ENCODE results near the gene UACA.

The UACA gene

GRCh38 chr15:70703096-70703878, 60.1 kb downstream of the UACA start:
- Histone ChIP-seq H3K4me1 (peaks cover 68% of the 10 kb centered on the region), H3K36me3 (replicated peaks) (no peaks in the 10 kb centered on the region), H3K4me3 (peak overlapping the region; percentile 1; the same call in 1 of the 2 replicates), H3K9me3 (no peaks in the 10 kb centered on the region), H3K27me3 (ENCODE audit: low read depth) (no peaks in the 10 kb centered on the region)
- peak; percentile 82 to 99 for DNase-seq (ENCODE audit: low spot score in 2 of 2)
- in situ Hi-C loops (cut with MboI; ENCODE audit: low sequenced_read_pairs) = loop anchor here (25.0 kb wide), 1 partner anchor 1241 kb away; the partner anchor contains the start of gene RPLP1

- in situ Hi-C loops (cut with MboI; ENCODE audit: low sequenced_read_pairs) = loop anchor here (25.0 kb wide), 1 partner anchor 1240 kb away; the partner anchor contains the start of gene RPLP1
- peak in 1 of 2 experiments; percentile 42 for DNase-seq (ENCODE audit: low spot score in 2 of 2)
- Histone ChIP-seq H3K36me3 (replicated peaks) (no peaks in the 10 kb centered on the region), H3K9me3 (no peaks in the 10 kb centered on the region), H3K4me1 (peaks cover 66% of the 10 kb centered on the region), H3K4me3 (peak overlapping the region; percentile 29; the same call in 1 of the 2 replicates), H3K27me3 (ENCODE audit: low read depth) (no peaks in the 10 kb centered on the region)
These were observed 60.8 kb downstream of the UACA start for GRCh38 chr15:70702584-70702983.

- H3K27me3 ChIP-seq (ENCODE audit: low read depth) = no peaks in the 10 kb centered on the region
- peak; percentile 80 to 96 for DNase-seq (ENCODE audit: low spot score in 2 of 2)
- H3K9me3 ChIP-seq = no peaks in the 10 kb centered on the region
- H3K4me1 ChIP-seq = peaks cover 66% of the 10 kb centered on the region
- H3K36me3 ChIP-seq (replicated peaks) = no peaks in the 10 kb centered on the region; the same call in 1 of the 2 replicates
- peak overlapping the region; percentile 29 for H3K4me3 ChIP-seq
- in situ Hi-C loops (cut with MboI; ENCODE audit: low sequenced_read_pairs) = loop anchor here (25.0 kb wide), 1 partner anchor 1240 kb away; the partner anchor contains the start of gene RPLP1
These were observed 61.3 kb downstream of the UACA start for GRCh38 chr15:70701891-70702568.

- Histone ChIP-seq H3K36me3 (replicated peaks) (peaks cover 8% of the 10 kb centered on the region), H3K4me3 (peak overlapping the region; percentile 29), H3K9me3 (no peaks in the 10 kb centered on the region), H3K27me3 (ENCODE audit: low read depth) (no peaks in the 10 kb centered on the region), H3K4me1 (peaks cover 66% of the 10 kb centered on the region)
- no peak for DNase-seq (ENCODE audit: low spot score in 2 of 2)
- in situ Hi-C loops (cut with MboI; ENCODE audit: low sequenced_read_pairs) = loop anchor here (25.0 kb wide), 1 partner anchor 1239 kb away; the partner anchor contains the start of gene RPLP1
These were observed 62.2 kb downstream of the UACA start for GRCh38 chr15:70701171-70701570.

- H3K9me3 ChIP-seq = no peaks in the 10 kb centered on the region
- peaks cover 62% of the 10 kb centered on the region for H3K4me1 ChIP-seq
- H3K27me3 ChIP-seq (ENCODE audit: low read depth) = no peaks in the 10 kb centered on the region
- in situ Hi-C loops (cut with MboI; ENCODE audit: low sequenced_read_pairs) = loop anchor here (25.0 kb wide), 1 partner anchor 1238 kb away; the partner anchor contains the start of gene RPLP1
- DNase-seq (ENCODE audit: low spot score in 2 of 2) = peak in 1 of 2 experiments; percentile 71
- peaks cover 10% of the 10 kb centered on the region for H3K36me3 ChIP-seq (replicated peaks)
- H3K4me3 ChIP-seq = peak overlapping the region; percentile 29
These were observed 63.5 kb downstream of the UACA start for GRCh38 chr15:70699890-70700289.

- H3K36me3 ChIP-seq (replicated peaks) = peaks cover 14% of the 10 kb centered on the region
- no peaks in the 10 kb centered on the region for H3K9me3 ChIP-seq
- H3K4me3 ChIP-seq = no peak overlapping the region
- peaks cover 62% of the 10 kb centered on the region for H3K4me1 ChIP-seq
- H3K27me3 ChIP-seq (ENCODE audit: low read depth) = no peaks in the 10 kb centered on the region
- DNase-seq (ENCODE audit: low spot score in 2 of 2) = no peak
- in situ Hi-C loops (cut with MboI; ENCODE audit: low sequenced_read_pairs) = no loop called here
These were observed 64.4 kb downstream of the UACA start for GRCh38 chr15:70698836-70699390.

GRCh38 chr15:70698426-70698825, 64.9 kb downstream of the UACA start:
- DNase-seq (ENCODE audit: low spot score in 2 of 2) = no peak
- H3K27me3 ChIP-seq (ENCODE audit: low read depth) = no peaks in the 10 kb centered on the region
- H3K9me3 ChIP-seq = no peaks in the 10 kb centered on the region
- peaks cover 63% of the 10 kb centered on the region for H3K4me1 ChIP-seq
- peaks cover 18% of the 10 kb centered on the region for H3K36me3 ChIP-seq (replicated peaks)
- H3K4me3 ChIP-seq = no peak overlapping the region
- in situ Hi-C loops (cut with MboI; ENCODE audit: low sequenced_read_pairs) = no loop called here

GRCh38 chr15:70690491-70691276, 72.7 kb downstream of the UACA start:
- in situ Hi-C loops (cut with MboI; ENCODE audit: low sequenced_read_pairs) = no loop called here
- Histone ChIP-seq H3K27me3 (ENCODE audit: low read depth) (no peaks in the 10 kb centered on the region), H3K9me3 (no peaks in the 10 kb centered on the region), H3K4me1 (peaks cover 35% of the 10 kb centered on the region), H3K4me3 (no peak overlapping the region), H3K36me3 (replicated peaks) (peaks cover 43% of the 10 kb centered on the region)
- no peak for DNase-seq (ENCODE audit: low spot score in 2 of 2)

- DNase-seq (ENCODE audit: low spot score in 2 of 2) = no peak
- Histone ChIP-seq H3K27me3 (ENCODE audit: low read depth) (no peaks in the 10 kb centered on the region), H3K4me3 (no peak overlapping the region), H3K4me1 (peaks cover 33% of the 10 kb centered on the region), H3K9me3 (no peaks in the 10 kb centered on the region), H3K36me3 (replicated peaks) (peaks cover 47% of the 10 kb centered on the region)
- in situ Hi-C loops (cut with MboI; ENCODE audit: low sequenced_read_pairs) = no loop called here
These were observed 73.3 kb downstream of the UACA start for GRCh38 chr15:70690021-70690420.

GRCh38 chr15:70687482-70687881, 75.9 kb downstream of the UACA start:
- Histone ChIP-seq H3K4me1 (peaks cover 14% of the 10 kb centered on the region), H3K36me3 (replicated peaks) (peaks cover 47% of the 10 kb centered on the region), H3K4me3 (no peak overlapping the region), H3K9me3 (no peaks in the 10 kb centered on the region), H3K27me3 (ENCODE audit: low read depth) (no peaks in the 10 kb centered on the region)
- in situ Hi-C loops (cut with MboI; ENCODE audit: low sequenced_read_pairs) = loop anchor here (10.0 kb wide), 1 partner anchor 107 kb away; no protein-coding TSS in a partner anchor
- DNase-seq (ENCODE audit: low spot score in 2 of 2) = no peak

GRCh38 chr15:70680817-70681216, 82.5 kb downstream of the UACA start:
- Histone ChIP-seq H3K27me3 (ENCODE audit: low read depth) (no peaks in the 10 kb centered on the region), H3K4me3 (no peak overlapping the region), H3K36me3 (replicated peaks) (peaks cover 44% of the 10 kb centered on the region), H3K4me1 (peaks cover 8% of the 10 kb centered on the region), H3K9me3 (no peaks in the 10 kb centered on the region)
- in situ Hi-C loops (cut with MboI; ENCODE audit: low sequenced_read_pairs) = loop anchor here (10.0 kb wide), 1 partner anchor 114 kb away; no protein-coding TSS in a partner anchor
- DNase-seq (ENCODE audit: low spot score in 2 of 2) = no peak

- no peak for DNase-seq (ENCODE audit: low spot score in 2 of 2)
- H3K4me3 ChIP-seq = no peak overlapping the region
- peaks cover 8% of the 10 kb centered on the region for H3K4me1 ChIP-seq
- H3K9me3 ChIP-seq = no peaks in the 10 kb centered on the region
- in situ Hi-C loops (cut with MboI; ENCODE audit: low sequenced_read_pairs) = loop anchor here (10.0 kb wide), 2 partner anchors 45 to 115 kb away; no protein-coding TSS in a partner anchor
- peaks cover 46% of the 10 kb centered on the region for H3K36me3 ChIP-seq (replicated peaks)
- no peaks in the 10 kb centered on the region for H3K27me3 ChIP-seq (ENCODE audit: low read depth)
These were observed 83.5 kb downstream of the UACA start for GRCh38 chr15:70679919-70680231.

GRCh38 chr15:70672081-70672480, 91.3 kb downstream of the UACA start:
- H3K4me1 ChIP-seq = peaks cover 19% of the 10 kb centered on the region
- no peak for DNase-seq (ENCODE audit: low spot score in 2 of 2)
- no peaks in the 10 kb centered on the region for H3K9me3 ChIP-seq
- H3K36me3 ChIP-seq (replicated peaks) = peaks cover 35% of the 10 kb centered on the region
- no peaks in the 10 kb centered on the region for H3K27me3 ChIP-seq (ENCODE audit: low read depth)
- in situ Hi-C loops (cut with MboI; ENCODE audit: low sequenced_read_pairs) = loop anchor here (10.0 kb wide), 1 partner anchor 53 kb away; no protein-coding TSS in a partner anchor
- H3K4me3 ChIP-seq = no peak overlapping the region
